Ishikawa (cell line): ENCODE results near the gene EIF2B4.

Source experiments
- MAX ChIP-seq: IDR thresholded peaks from 2 replicates; pipeline ENCODE4 v1.6.1; 2012
- NFIC ChIP-seq: IDR thresholded peaks from 2 replicates; pipeline ENCODE4 v1.6.1; 2012
- RAD21 ChIP-seq: IDR thresholded peaks from 2 replicates; pipeline ENCODE4 v1.6.1; 2012; ENCODE audit warnings: low read depth
- TCF12 ChIP-seq: IDR thresholded peaks from 2 replicates; pipeline ENCODE4 v1.6.1; 2012; ENCODE audit warnings: low read depth

GRCh38 chr2:27381577-27382181, 11.5 kb upstream of the EIF2B4 start:
- TF ChIP-seq NFIC (no peak), RAD21 (no peak), MAX (no peak), TCF12 (no peak)
